Coronary artery (tissue), 2 donors: ENCODE measurements around the gene SRBD1.

Experiments used
- DNase-seq: peaks from one replicate; pipeline ENCODE4 v3.0.0-alpha.2; 2017; ENCODE audit warnings: low spot score
- H3K27ac ChIP-seq, 2 donors: fragments of 200-600 bp; sonication (generic); one replicate each; pipeline ENCODE4 v1.5.1; 2016 to 2019
- H3K4me3 ChIP-seq: fragments of 200-600 bp; sonication (generic); 2 replicates; pipeline ENCODE4 v1.5.1; 2016; ENCODE audit warnings: mild to moderate bottlenecking, moderate library complexity
- CTCF ChIP-seq: fragments of 200-600 bp; sonication (generic); IDR thresholded peaks from one replicate; pipeline ENCODE4 v1.5.1; 2019; ENCODE audit warnings: antibody characterized with exemption

The SRBD1 gene

GRCh38 chr2:45545943-45546342 is 65.1 kb downstream of the SRBD1 start:
- DNase-seq = no peak
- Histone ChIP-seq H3K27ac (no peak overlapping the region), H3K4me3 (no peak overlapping the region)
- no peak for TF ChIP-seq CTCF

GRCh38 chr2:45543257-45543656 is 67.8 kb downstream of the SRBD1 start:
- no peak overlapping the region for H3K4me3 ChIP-seq
- no peak for TF ChIP-seq CTCF
- H3K27ac ChIP-seq = no peak overlapping the region
- no peak for DNase-seq

GRCh38 chr2:45542013-45542412 is 69.1 kb downstream of the SRBD1 start:
- no peak for TF ChIP-seq CTCF
- H3K4me3 ChIP-seq = no peak overlapping the region
- H3K27ac ChIP-seq = no peak overlapping the region
- DNase-seq = peak; percentile 67

GRCh38 chr2:45541450-45541849 is 69.6 kb downstream of the SRBD1 start:
- no peak overlapping the region for H3K4me3 ChIP-seq
- no peak overlapping the region for H3K27ac ChIP-seq
- TF ChIP-seq CTCF = no peak
- DNase-seq = no peak

GRCh38 chr2:45540942-45541341 is 70.1 kb downstream of the SRBD1 start:
- no peak overlapping the region for H3K27ac ChIP-seq
- no peak for DNase-seq
- no peak overlapping the region for H3K4me3 ChIP-seq
- no peak for TF ChIP-seq CTCF

- no peak for TF ChIP-seq CTCF
- no peak overlapping the region for H3K27ac ChIP-seq
These were observed 77.3 kb downstream of the SRBD1 start for GRCh38 chr2:45533771-45534170.

GRCh38 chr2:45532181-45532580 is 78.9 kb downstream of the SRBD1 start:
- H3K27ac ChIP-seq = no peak overlapping the region
- no peak for DNase-seq
- no peak overlapping the region for H3K4me3 ChIP-seq
- no peak for TF ChIP-seq CTCF

More at GRCh38 chr2:45533771-45534170, 77.3 kb downstream of the SRBD1 start:
- no peak for DNase-seq
- H3K4me3 ChIP-seq = no peak overlapping the region
